LNCAP (cell line): ENCODE measurements around the gene FRAS1.

Source experiments
- TF ChIP-seq, protein P1 (sequence below): fragments of 450-650 bp; IDR thresholded peaks from 2 replicates; pipeline ENCODE4 v1.5.1; 2017; ENCODE audit warnings: mild to moderate bottlenecking

Gene FRAS1

GRCh38 chr4:78293348-78293747 lies 236.2 kb downstream of the FRAS1 start:
- TF ChIP-seq, protein P1, sequence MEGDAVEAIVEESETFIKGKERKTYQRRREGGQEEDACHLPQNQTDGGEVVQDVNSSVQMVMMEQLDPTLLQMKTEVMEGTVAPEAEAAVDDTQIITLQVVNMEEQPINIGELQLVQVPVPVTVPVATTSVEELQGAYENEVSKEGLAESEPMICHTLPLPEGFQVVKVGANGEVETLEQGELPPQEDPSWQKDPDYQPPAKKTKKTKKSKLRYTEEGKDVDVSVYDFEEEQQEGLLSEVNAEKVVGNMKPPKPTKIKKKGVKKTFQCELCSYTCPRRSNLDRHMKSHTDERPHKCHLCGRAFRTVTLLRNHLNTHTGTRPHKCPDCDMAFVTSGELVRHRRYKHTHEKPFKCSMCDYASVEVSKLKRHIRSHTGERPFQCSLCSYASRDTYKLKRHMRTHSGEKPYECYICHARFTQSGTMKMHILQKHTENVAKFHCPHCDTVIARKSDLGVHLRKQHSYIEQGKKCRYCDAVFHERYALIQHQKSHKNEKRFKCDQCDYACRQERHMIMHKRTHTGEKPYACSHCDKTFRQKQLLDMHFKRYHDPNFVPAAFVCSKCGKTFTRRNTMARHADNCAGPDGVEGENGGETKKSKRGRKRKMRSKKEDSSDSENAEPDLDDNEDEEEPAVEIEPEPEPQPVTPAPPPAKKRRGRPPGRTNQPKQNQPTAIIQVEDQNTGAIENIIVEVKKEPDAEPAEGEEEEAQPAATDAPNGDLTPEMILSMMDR = no peak

GRCh38 chr4:78293821-78294301 lies 236.7 kb downstream of the FRAS1 start:
- TF ChIP-seq, protein P1 = no peak

GRCh38 chr4:78296261-78296660 lies 239.1 kb downstream of the FRAS1 start:
- TF ChIP-seq, protein P1 = no peak

DNA sequence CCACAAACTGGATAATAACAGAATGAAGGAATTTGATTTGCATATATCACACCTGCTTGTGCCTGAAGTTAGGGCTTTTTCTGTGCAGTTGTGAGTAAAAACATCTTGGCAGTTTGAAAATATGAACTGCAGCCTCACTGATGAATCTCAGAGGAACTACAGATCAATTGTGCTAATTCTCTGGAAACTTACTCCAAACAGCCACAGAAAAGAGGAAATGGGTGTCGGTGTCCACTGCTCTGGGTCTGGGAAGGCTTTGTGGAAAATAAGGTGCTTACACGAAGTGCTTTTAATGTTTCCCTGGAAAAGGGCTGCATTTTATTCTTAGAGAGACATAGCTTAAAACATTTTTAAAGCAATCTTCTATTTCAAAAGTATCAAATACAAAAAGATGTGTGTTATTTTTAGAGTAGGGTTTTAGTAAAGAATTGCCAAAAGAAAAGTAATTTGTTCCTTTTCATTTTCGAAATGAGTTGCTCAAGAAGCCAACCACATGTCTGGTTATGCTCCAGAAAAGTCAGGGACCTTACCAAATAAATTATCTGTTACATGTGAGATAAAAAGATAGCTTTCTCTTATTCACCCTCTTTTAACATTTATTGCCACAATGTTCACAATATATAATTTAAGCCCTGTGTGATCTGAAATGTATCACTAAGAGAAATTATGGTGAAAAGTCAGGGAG lies 240.1 kb downstream of the FRAS1 start:
- TF ChIP-seq, protein P1 = no peak

DNA sequence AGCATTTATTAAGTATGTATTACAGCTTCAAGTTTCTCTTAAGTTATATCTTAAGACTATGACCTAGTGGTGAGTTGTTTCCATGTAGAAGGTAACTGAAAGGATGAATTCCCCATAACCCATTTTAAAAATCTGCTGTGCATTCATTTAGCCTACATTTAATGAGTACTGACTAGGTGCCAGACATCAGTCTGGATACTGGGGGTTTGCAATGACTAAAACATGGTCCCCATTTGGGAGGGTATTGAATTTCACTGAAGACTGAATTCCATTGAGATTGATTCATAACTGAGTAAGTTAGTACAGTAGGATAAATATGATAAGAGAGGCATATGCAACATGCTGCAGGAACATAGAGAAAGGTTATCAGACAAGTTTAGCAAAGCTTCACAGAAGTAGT lies 241.5 kb downstream of the FRAS1 start:
- TF ChIP-seq, protein P1 = no peak

- TF ChIP-seq, protein P1 = no peak
These were observed 242.4 kb downstream of the FRAS1 start for GRCh38 chr4:78299565-78299972.

- TF ChIP-seq, protein P1 = no peak
These were observed 251.4 kb downstream of the FRAS1 start for GRCh38 chr4:78308517-78308916.

DNA sequence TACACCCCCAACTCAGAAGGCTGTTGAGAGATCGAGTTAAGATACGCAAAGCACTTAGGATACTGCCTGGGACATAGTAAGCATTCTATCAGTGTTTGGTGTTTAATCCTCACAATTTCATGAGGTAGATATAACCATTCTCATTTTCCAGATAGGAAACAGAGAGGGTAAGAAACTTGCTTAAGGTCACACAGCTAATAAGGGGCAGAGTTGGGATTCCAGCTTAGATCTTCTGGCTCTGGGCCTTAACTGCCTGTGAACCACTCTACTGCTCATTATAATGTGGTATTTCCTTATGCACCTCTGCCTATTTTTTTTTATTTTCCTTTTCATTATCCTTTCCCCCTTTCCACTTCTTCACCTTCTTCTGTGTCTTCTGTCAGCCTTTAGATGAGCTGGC lies 252.2 kb downstream of the FRAS1 start:
- TF ChIP-seq, protein P1 = no peak
